Thyroid gland (tissue), 4 donors: ENCODE data around the gene RDH13.

Experiments used
- CTCF ChIP-seq, 6 experiments: fragments of 200-600 bp in 3 of 6; fragments of 450-650 bp in 3 of 6; sonication (generic) in 3 of 6; IDR thresholded peaks; one replicate each; pipeline ENCODE4 v1.5.1; 2016 to 2019; ENCODE audit warnings: antibody characterized with exemption in 6 of 6, mild to moderate bottlenecking in 2 of 6, inconsistent platforms in 1 of 6, moderate library complexity in 1 of 6
- POLR2A ChIP-seq, 2 donors: fragments of 450-650 bp; IDR thresholded peaks; one replicate each; pipeline ENCODE4 v1.6.1; 2017; ENCODE audit warnings: antibody characterized with exemption in 2 of 2, mild to moderate bottlenecking in 2 of 2, moderate library complexity in 1 of 2

- TF ChIP-seq CTCF (IDR thresholded peaks at IDR 0.05) (no peak), POLR2A (IDR thresholded peaks at IDR 0.05) (no peak)
Measured at GRCh38 chr19:55071913-55072312, 9.0 kb upstream of the RDH13 start.
